Endothelial cell of umbilical vein (primary cell): ENCODE results near the gene RAMACL.

Experiments
- EZH2 ChIP-seq: IDR thresholded peaks from 2 replicates; pipeline ENCODE4 v1.6.1; 2012; ENCODE audit warnings: borderline replicate concordance, low read depth, mild to moderate bottlenecking, moderate library complexity, low read length, inconsistent platforms; ENCODE audit not compliant: severe bottlenecking
- MAX ChIP-seq: IDR thresholded peaks from 2 replicates; pipeline ENCODE4 v1.6.1; 2011; ENCODE audit not compliant: insufficient read depth, insufficient read length
- MYC ChIP-seq: IDR thresholded peaks from one replicate; pipeline ENCODE4 v1.6.1; 2011; ENCODE audit warnings: mild to moderate bottlenecking, low read depth, low read length
- POLR2A ChIP-seq: IDR thresholded peaks from 2 replicates; pipeline ENCODE4 v1.6.1; 2012; ENCODE audit warnings: low read depth, mild to moderate bottlenecking, control low read depth, low read length
- POLR2AphosphoS5 ChIP-seq: IDR thresholded peaks from 2 replicates; pipeline ENCODE4 v1.6.1; 2012; ENCODE audit warnings: low read depth, mild to moderate bottlenecking, control low read depth, low read length, moderate library complexity; ENCODE audit not compliant: insufficient read depth
- TF ChIP-seq, protein P1 (sequence below), 2 donors: IDR thresholded peaks; 1 replicate in 1 of 2; 2 replicates in 1 of 2; pipeline ENCODE4 v1.5.1; 2011; ENCODE audit warnings: low read length in 2 of 2, mild to moderate bottlenecking in 2 of 2, moderate library complexity in 2 of 2, control low read depth in 1 of 2, inconsistent platforms in 1 of 2, low read depth in 1 of 2; ENCODE audit not compliant: insufficient read depth in 1 of 2; ENCODE audit errors: extremely low read depth in 1 of 2

GRCh38 chr6:166623318-166623717 lies 36.8 kb upstream of the RAMACL start:
- TF ChIP-seq, protein P1, sequence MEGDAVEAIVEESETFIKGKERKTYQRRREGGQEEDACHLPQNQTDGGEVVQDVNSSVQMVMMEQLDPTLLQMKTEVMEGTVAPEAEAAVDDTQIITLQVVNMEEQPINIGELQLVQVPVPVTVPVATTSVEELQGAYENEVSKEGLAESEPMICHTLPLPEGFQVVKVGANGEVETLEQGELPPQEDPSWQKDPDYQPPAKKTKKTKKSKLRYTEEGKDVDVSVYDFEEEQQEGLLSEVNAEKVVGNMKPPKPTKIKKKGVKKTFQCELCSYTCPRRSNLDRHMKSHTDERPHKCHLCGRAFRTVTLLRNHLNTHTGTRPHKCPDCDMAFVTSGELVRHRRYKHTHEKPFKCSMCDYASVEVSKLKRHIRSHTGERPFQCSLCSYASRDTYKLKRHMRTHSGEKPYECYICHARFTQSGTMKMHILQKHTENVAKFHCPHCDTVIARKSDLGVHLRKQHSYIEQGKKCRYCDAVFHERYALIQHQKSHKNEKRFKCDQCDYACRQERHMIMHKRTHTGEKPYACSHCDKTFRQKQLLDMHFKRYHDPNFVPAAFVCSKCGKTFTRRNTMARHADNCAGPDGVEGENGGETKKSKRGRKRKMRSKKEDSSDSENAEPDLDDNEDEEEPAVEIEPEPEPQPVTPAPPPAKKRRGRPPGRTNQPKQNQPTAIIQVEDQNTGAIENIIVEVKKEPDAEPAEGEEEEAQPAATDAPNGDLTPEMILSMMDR (IDR thresholded peaks at IDR 0.05; ENCODE audit: extremely low read depth in 1 of 2, insufficient read depth in 1 of 2, low read depth in 1 of 2, low read length in 2 of 2), result no peak
- no peak for TF ChIP-seq MYC
- TF ChIP-seq EZH2, result no peak
- no peak for TF ChIP-seq POLR2AphosphoS5
- TF ChIP-seq MAX, result no peak
- TF ChIP-seq POLR2A, result no peak
